ENCODE results near the gene PDRG1.
A peak's percentile ranks its signal among the peaks of the same experiment; 100 is the strongest.

The PDRG1 gene

DNA sequence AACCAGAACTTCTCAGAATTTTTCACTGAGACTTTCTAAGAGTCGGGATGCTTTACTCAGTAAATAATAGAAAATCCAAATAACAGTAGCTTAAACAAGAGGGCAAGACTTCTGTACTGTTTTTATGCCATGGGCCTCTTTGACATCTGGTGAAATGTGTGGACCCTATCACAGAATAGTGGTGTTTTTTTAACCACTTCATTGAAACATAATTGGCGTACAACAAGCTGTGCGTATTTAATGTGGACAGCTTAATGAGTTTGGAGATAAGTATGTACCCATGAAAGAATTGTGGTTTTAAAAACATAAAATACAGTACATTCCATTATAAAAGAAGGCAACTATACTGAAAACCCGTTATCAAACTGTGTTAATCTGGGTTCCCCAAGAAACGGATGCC lies 37.7 kb downstream of the PDRG1 start:
- intact Hi-C loops (cut with DNase I): no loop called here
- DNase-seq: no peak

DNA sequence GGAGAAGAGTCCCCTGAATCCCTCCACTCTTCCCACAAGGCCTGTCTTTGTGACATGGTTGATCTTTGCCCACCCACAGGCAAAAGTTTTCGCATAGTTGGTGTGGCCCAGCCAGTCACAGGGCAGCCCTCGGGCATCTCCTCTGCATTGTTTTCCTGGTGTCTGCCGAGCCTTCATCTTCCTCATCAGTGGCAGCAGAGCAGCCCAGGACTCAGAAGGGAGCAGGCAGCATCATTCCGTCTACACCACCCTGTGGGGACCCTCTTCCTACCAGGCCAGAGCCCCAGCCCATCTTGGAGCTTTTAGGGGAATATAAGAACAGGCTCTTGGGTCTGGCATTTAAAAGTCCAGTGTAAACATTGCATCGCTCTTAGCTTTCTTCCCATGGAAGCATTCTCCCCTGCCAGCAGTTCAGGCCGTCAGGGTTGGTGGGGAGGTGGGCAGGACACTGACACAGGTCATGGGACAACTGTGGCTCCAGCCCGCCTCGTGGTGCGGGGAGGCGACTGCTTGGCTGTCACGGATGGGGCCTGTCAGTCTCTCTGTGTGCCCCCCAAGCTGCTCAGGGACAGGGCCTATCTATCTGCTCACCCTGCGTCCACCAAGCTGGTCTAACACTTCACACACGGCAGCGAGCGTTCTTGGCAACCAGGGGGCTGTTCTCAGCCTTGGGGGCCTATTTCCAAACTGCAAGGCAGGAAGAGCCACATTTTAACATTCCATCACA lies 38.3 kb downstream of the PDRG1 start:
- DNase-seq: no peak
- intact Hi-C loops (cut with DNase I): no loop called here

DNA sequence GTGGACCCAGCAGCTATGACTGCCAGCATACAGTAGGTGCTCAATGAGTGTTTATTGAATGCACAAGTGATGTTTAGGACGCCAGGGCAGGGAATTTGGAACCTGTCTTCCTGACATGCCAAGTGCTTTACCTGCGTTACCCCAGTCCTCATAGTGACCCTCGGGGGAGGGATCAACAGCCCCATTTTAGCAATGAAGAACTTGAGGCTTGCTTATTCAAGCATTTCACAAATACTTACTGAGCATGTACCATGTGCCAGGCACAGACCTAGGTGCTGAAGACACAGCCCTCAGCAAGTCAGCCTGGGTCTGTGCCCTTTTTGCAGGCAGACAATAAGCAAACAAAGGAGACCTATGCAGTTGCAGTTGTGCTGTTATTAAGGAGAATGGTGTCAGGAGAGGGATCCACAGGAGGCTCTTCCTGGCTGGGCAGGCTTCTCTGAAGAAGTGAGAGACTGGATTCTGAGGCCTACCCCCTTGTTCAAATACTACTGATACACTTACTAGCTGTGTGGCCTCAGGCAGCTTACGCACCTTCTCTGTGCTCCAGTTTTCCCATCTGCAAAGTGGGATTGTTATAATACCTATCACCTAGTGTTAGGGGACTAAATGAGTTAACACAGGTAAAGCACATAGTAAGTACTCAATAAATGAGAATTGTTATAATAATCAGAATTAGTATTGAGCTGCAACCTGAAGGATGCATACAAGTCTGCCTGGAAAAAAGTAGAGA lies 41.6 kb downstream of the PDRG1 start:
- intact Hi-C loops (cut with DNase I): no loop called here
- DNase-seq: no peak

DNA sequence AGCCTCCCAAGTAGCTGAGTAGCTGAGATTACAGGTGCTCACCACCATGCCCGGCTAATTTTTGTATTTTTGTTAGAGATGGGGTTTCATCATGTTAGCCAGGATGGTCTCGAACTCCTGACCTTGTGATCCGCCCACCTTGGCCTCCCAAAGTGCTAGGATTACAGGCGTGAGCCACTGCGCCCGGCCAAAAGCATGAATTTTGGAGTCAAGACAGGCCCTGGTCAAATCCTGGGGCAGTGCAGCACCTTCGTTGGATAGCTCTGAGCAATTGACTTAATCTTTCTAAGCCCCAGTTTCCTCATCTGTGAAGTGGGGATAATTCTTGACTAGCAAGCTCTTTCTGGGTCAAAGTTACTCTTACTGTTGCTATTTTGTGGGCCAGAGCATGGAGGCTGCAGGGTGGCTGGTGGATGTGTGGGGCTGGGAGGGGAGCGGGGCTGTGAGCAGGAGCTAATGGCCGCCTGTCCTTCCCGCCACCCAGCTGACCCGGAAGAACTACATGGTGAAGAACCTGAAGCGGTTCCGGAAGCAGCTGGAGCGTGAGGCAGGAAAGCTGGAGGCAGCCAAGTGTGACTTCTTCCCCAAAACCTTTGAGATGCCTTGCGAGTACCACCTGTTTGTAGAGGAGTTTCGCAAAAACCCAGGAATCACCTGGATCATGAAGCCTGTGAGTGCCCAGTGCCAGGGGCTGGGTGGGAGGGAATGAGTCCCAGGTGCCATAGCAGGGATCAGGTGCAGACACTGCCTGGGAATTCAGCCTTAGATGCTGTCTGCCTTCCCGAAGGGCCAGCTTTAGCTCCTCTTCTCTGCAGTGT lies 42.4 kb downstream of the PDRG1 start:
- DNase-seq: no peak
- intact Hi-C loops (cut with DNase I): no loop called here

DNA sequence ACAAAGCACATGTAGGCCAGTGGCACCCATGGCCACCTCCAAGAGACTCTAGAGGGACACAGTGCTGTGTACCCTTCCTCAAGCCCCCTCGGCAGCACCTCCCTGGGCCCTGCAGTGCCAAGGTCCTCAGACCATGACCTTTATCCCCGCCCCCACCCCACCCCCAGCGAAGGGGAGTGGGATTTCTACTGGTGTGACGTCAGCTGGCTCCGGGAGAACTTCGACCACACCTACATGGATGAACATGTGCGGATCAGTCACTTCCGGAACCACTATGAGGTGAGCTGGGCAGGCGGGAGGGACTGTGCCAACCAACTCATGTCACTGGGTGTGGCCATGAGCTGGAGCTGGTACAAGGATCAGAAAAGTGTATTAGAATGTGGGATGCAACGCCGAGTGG lies 43.4 kb downstream of the PDRG1 start:
- intact Hi-C loops (cut with DNase I): no loop called here
- DNase-seq: no peak

DNA sequence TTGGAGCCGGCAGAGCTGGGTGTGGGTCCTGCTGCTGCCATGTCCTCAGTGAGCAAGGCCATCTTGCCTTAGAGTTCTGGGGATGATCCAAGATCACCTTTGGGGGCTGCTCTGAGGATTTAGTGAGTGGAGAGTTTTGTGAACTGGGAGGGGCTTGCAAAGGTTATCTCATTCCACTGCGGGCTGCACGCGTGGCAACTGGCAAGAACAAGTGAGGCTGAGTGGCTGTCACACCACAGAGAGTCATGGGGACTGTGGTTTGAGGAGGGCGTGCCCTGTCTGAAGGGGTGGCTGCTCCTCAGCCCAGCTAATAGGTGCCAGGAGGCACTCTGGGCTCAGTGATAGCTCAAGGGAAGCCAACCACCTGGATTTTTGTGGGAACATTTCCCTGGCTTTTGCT lies 43.8 kb downstream of the PDRG1 start:
- intact Hi-C loops (cut with DNase I): no loop called here
- DNase-seq: no peak

DNA sequence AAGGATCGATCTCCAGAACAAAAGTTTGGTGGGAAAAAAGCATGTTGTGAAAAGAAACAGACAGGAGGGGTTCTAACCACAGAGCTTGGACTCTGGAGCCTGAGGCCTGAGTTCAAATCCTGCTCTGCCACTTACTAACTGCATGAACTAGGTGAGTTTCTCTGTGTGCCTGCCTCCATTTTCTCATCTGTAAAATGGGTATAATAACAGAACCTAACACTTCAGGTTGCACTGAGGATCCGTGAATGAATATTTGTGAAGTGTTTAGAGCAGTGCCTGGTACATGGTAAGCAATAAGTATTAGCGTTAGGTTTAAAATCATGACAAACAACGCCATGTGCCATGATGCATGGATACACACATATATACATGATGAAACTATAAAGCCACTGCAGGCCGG lies 44.8 kb downstream of the PDRG1 start:
- intact Hi-C loops (cut with DNase I): no loop called here

DNA sequence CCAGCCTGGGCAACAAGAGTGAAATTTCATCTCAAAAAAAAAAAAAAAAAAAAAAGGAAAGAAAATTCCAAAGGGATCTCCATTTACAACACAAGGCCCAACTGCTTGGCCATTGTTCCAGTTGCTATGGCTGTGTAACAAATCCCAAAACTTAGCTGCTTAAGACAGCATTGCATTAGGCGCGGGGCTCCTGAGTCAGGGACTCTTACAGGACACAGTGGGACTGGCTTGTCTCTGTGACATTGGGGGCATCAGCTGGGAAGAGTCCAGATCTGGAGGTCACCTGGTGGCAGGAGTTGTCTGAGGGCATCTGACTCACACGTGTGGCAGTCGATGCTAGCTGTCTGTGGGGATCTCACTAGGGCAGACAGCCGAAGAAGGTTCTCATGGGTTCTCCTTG lies 45.8 kb downstream of the PDRG1 start:
- DNase-seq: no peak
- intact Hi-C loops (cut with DNase I): no loop called here

More for the DNA sequence above, 44.8 kb downstream of the PDRG1 start:
- DNase-seq: no peak

DNA sequence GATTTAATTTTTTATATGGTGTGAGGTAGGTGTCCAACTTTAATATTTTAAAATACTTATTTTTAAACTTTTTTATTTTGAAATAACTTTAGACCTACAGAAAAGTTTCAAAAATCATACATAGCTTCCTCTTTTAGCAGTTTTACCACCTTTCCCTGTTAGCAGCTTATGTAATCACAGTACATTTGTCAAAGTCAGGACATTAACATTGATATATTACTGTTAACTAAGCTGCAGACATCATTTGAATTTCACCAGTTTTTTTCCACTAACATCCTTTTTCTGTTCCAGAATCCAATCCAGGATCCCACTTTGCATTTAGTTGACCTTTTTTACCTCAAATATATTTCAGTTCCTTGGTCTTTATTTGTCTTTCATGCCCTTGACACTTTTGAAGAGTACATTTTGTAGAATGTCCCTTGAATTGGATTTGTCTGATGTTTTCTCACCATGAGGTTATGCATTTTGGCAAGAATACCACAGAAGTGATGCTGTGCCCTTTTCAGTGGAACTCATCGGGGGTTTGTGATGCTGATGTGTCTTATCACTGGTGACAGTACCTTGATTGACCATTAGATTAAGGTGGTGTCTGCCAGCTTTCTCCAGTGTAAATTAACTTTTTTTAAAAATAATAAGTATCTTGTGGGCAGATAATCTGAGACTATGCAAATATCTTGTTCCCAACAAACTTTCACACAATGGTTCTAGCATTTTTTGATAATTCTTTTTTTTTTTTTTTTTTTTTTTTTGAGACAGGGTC lies 48.0 kb downstream of the PDRG1 start:
- no peak for DNase-seq
- intact Hi-C loops (cut with DNase I): no loop called here

DNA sequence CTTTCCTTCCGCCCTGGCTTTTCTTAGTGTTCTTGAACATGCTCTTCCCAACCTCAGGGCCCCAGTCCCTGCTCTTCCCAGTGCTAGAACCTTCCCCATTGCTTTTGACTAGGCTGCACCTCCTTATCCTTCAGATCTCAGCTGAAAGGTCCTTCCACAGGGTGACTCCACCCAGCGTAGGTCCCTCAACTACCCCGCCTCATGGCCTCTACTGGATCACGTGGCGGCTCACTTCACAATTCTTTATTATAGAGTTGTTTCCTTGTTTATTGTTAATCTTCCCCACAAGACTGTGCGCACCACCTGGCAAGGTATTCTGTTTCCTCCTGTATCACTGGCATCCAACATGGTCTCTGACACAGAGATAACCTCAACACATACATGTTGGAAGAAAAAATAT lies 50.2 kb downstream of the PDRG1 start:
- no peak for DNase-seq
- intact Hi-C loops (cut with DNase I): no loop called here

DNA sequence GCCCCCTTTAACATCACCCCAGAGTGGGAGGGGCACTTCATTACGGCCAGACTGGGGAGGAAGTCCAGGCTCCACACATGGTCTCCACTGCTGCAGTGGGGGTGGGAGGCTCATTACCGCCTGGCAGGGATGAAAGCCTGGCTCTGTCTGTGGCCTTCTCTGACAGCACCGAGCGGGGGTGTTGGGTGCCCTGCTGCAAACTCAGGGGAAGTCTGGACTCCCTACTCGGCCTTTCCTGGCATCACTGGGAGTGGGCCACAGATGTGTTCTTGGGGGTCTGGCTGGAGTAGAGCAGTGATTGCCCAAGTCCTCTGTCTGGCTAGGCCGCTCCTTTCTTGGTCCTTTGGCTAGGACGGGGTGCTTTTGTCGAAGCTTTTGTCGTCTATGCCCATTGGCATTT lies 54.3 kb downstream of the PDRG1 start:
- intact Hi-C loops (cut with DNase I): no loop called here
- peak in 3 of 42 donors; percentile 15 to 33 (median 23) for DNase-seq

DNA sequence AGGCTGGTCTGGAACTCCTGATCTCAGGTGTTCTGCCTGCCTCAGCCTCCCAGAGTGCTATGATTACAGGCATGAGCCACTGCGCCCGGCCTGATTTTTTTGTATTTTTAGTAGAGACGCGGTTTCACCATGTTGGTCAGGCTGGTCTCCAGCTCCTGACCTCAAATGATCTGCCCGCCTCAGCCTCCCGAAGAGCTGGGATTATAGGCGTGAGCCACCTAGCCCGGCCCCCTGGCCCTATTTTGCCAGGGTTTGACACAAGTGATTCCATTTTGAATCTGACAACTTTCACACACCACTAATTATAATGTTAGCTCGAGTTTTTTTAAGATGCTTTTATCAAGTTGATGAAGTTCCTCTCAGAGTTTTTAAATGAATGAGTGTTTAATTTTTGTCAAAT lies 55.8 kb downstream of the PDRG1 start:
- intact Hi-C loops (cut with DNase I): no loop called here
- DNase-seq: no peak

DNA sequence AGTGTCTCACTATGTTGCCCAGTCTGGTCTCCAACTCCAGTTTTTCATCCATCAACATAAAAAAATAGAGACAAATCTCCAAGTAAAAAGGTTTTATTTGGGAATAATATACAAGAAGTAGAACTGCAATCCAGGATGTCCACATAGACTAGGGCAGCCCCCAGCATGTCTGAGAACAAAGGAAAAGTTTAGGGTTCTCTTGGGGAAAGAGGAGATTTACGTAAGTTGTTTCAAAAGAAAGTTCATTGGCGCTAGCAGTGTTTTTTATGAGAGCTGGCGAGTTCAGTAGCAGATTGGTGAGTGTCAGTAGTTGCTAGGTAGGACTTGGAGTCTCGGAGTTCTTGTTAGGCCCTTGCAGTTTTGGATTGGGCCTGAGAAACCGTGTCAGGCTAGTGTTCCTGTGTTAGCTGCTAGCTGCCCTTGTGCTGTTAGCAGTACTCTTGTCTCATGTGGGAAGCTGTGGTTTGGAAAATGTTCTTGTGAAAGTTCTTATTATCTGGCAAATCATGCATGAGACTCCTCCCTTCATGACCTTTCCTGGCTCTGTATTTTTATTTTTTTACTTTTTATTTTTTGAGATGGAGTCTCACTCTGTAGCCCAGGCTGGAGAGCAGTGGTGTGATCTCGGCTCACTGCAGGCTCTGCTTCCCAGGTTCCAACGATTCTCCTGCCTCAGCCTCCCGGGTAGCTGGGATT lies 56.7 kb downstream of the PDRG1 start:
- intact Hi-C loops (cut with DNase I): no loop called here
- DNase-seq: peak in 20 of 42 donors; percentile 14 to 64 (median 42)

Data from head of caudate nucleus (tissue), 42 donors.